ENCODE data around the gene ERG28.

Gene ERG28

GRCh38 chr14:75672605-75673192 is 12.0 kb upstream of the ERG28 start:
- Histone ChIP-seq H3K4me1 (no peaks in the 10 kb centered on the region), H3K27ac (no peak overlapping the region), H3K36me3 (peaks cover 27 to 32% (median 28%) of the 10 kb centered on the region in 3 donors), H3K27me3 (no peaks in the 10 kb centered on the region), H3K4me3 (no peak overlapping the region), H3K9me3 (no peaks in the 10 kb centered on the region)
- intact Hi-C loops (cut with DNase I; ENCODE audit: low total_unique reads): no loop called here
- TF ChIP-seq, protein P1, sequence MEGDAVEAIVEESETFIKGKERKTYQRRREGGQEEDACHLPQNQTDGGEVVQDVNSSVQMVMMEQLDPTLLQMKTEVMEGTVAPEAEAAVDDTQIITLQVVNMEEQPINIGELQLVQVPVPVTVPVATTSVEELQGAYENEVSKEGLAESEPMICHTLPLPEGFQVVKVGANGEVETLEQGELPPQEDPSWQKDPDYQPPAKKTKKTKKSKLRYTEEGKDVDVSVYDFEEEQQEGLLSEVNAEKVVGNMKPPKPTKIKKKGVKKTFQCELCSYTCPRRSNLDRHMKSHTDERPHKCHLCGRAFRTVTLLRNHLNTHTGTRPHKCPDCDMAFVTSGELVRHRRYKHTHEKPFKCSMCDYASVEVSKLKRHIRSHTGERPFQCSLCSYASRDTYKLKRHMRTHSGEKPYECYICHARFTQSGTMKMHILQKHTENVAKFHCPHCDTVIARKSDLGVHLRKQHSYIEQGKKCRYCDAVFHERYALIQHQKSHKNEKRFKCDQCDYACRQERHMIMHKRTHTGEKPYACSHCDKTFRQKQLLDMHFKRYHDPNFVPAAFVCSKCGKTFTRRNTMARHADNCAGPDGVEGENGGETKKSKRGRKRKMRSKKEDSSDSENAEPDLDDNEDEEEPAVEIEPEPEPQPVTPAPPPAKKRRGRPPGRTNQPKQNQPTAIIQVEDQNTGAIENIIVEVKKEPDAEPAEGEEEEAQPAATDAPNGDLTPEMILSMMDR (IDR thresholded peaks at IDR 0.05): no peak
- no peak for DNase-seq

DNA sequence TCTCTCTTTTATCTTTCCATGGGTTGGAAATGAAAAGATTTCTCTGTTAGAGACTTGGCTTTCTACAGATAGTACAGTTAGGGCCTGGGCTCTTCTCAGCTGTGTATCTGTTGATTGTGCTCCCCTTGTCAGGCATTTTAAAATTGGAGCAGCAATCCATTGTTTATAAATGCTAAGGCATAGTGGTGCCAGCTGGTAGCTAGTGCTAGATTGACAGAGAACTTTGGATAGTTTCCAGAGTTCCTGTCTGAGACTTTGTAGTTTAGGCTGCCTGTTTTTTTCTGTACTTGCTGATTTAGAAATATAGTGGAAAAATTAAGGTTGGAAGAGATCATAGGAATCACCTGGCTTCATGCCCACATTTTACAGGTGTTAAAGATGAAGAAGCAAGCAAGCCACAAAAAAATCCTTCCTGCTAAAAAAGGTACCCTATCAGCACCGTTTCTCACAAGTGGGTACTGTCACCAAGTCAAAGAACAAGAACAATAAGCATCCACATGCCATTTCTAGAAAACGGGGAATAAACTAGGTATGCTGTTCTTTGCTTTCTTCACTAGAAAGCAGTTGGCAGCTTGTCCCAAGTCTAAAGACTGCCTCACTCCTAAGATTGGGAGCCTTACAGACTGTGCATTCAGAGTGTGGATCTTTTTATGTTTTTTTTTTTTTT is 6.6 kb upstream of the ERG28 start:
- intact Hi-C loops (cut with DNase I; ENCODE audit: low total_unique reads): no loop called here
- no peak overlapping the region for H3K27ac ChIP-seq
- no peaks in the 10 kb centered on the region for H3K9me3 ChIP-seq
- peaks cover 25 to 33% (median 28%) of the 10 kb centered on the region in 3 donors for H3K36me3 ChIP-seq
- peaks cover 0 to 6% (median 2%) of the 10 kb centered on the region in 4 donors for H3K4me1 ChIP-seq
- TF ChIP-seq, protein P1 (IDR thresholded peaks at IDR 0.05): no peak
- DNase-seq: no peak
- no peaks in the 10 kb centered on the region for H3K27me3 ChIP-seq
- H3K4me3 ChIP-seq: no peak overlapping the region

DNA sequence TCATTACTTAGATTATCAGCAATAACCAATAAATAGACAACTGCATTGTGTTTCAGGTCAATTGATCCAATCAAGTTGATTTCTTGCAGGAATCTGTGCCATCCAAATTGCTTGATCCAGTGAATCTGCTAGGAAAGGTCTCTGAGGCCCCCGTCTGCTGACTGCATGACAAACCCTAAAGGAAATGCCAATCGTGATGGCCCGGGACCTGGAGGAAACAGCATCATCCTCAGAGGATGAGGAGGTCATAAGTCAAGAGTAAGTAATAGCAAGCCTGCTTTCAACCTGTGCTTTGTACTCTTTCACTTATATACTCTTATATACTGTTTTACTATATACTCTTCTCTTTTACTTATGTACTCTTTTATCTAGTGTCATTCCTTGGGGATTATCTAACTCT is 2.3 kb upstream of the ERG28 start:
- no peak overlapping the region for H3K27ac ChIP-seq
- H3K9me3 ChIP-seq: no peaks in the 10 kb centered on the region
- no peak overlapping the region for H3K4me3 ChIP-seq
- TF ChIP-seq, protein P1 (IDR thresholded peaks at IDR 0.05): no peak
- peaks cover 0 to 5% (median 0%) of the 10 kb centered on the region in 3 donors for H3K36me3 ChIP-seq
- DNase-seq: no peak
- peaks cover 0 to 21% (median 12%) of the 10 kb centered on the region in 4 donors for H3K4me1 ChIP-seq
- H3K27me3 ChIP-seq: no peaks in the 10 kb centered on the region
- intact Hi-C loops (cut with DNase I; ENCODE audit: low total_unique reads): loop anchor here (5.0 kb wide), 1 partner anchor 319 kb away; the partner anchor contains the start of gene TGFB3

DNA sequence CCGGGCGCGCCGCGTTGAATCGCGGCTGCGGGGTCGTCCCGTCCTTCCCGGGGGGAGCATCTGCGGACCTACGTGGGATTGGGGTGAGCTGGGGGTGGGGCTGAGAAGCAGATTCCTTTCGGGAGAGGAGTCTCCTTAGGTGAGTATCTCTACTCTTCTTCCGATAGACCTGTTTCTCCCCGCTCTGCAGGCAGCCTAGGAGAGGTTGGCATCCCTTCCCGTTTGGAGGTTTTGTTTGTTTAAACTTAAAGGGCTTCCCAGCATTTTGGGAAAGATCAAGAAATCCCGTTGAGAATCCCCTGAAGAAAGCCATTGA is 781 bp upstream of the ERG28 start:
- H3K4me3 ChIP-seq: peak overlapping the region; percentile 89 to 90
- peaks cover 0 to 21% (median 12%) of the 10 kb centered on the region in 4 donors for H3K4me1 ChIP-seq
- DNase-seq: no peak
- no peaks in the 10 kb centered on the region for H3K9me3 ChIP-seq
- TF ChIP-seq, protein P1 (IDR thresholded peaks at IDR 0.05): no peak
- peaks cover 0 to 10% (median 10%) of the 10 kb centered on the region in 3 donors for H3K36me3 ChIP-seq
- intact Hi-C loops (cut with DNase I; ENCODE audit: low total_unique reads): loop anchor here (5.0 kb wide), 1 partner anchor 321 kb away; the partner anchor contains the start of gene TGFB3
- peak overlapping the region; percentile 81 to 86 for H3K27ac ChIP-seq
- H3K27me3 ChIP-seq: no peaks in the 10 kb centered on the region

- Histone ChIP-seq H3K9me3 (no peaks in the 10 kb centered on the region), H3K4me1 (peaks cover 0 to 21% (median 12%) of the 10 kb centered on the region in 4 donors), H3K4me3 (peak overlapping the region; percentile 89 to 90), H3K27ac (peak overlapping the region; percentile 81 to 86), H3K36me3 (peaks cover 0 to 22% (median 5%) of the 10 kb centered on the region in 3 donors), H3K27me3 (no peaks in the 10 kb centered on the region)
- no peak for DNase-seq
- intact Hi-C loops (cut with DNase I; ENCODE audit: low total_unique reads): loop anchor here (5.0 kb wide), 1 partner anchor 322 kb away; the partner anchor contains the start of gene TGFB3
- TF ChIP-seq, protein P1 (IDR thresholded peaks at IDR 0.05): no peak
Measured at GRCh38 chr14:75660238-75660629, 442 bp downstream of the ERG28 start.
